Panc1 (cell line): ENCODE results near the gene ZNF823. TPM values are rescaled to one million over a fixed set of nuclear protein-coding genes. Genes with fewer than 3 reads are reported as not detected.

ENCODE experiments used
- total RNA-seq: library from RNA; stranded (reverse); gene quantifications from one replicate; pipeline ENCODE4 v1.2.1, GENCODE V29; 2021; ENCODE audit not compliant: unreplicated experiment

The ZNF823 gene
- total RNA-seq, 1 experiment from 2014 or later = 5.0 TPM

Other genes with a start within 250 kb of the ZNF823 start
- 10.4 TPM for gene ZNF653, start 233.1 kb downstream of the ZNF823 start, total RNA-seq
- 39.4 TPM for gene ECSIT, start 209.8 kb downstream of the ZNF823 start, total RNA-seq
- gene CNN1, start 200.1 kb downstream of the ZNF823 start, total RNA-seq = 0.98 TPM
- gene ELOF1, start 179.7 kb downstream of the ZNF823 start, total RNA-seq = 62.2 TPM
- gene ACP5, start 161.3 kb downstream of the ZNF823 start, total RNA-seq = 0.85 TPM
- gene ZNF627, start 141.5 kb downstream of the ZNF823 start, total RNA-seq = 10.7 TPM
- 2.8 TPM for gene ZNF441, start 28.1 kb upstream of the ZNF823 start, total RNA-seq
- gene ZNF491, start 59.6 kb upstream of the ZNF823 start, total RNA-seq = 0.98 TPM
- gene ZNF440, start 75.3 kb upstream of the ZNF823 start, total RNA-seq = 12.9 TPM
- gene ZNF439, start 109.8 kb upstream of the ZNF823 start, total RNA-seq = 6.3 TPM
- 9.5 TPM for gene ZNF69, start 148.8 kb upstream of the ZNF823 start, total RNA-seq
- gene ZNF700, start 186.2 kb upstream of the ZNF823 start, total RNA-seq = 10.4 TPM
- gene ZNF763, start 226.1 kb upstream of the ZNF823 start, total RNA-seq = 0.39 TPM